Measurements from ENCODE around the gene KCNE4. TPM values are rescaled to one million over a fixed set of nuclear protein-coding genes. Genes with fewer than 3 reads are reported as not detected.

The KCNE4 gene
- polyA plus RNA-seq, 10 donors: 3.2 to 7.1 (median 5.2) TPM

DNA sequence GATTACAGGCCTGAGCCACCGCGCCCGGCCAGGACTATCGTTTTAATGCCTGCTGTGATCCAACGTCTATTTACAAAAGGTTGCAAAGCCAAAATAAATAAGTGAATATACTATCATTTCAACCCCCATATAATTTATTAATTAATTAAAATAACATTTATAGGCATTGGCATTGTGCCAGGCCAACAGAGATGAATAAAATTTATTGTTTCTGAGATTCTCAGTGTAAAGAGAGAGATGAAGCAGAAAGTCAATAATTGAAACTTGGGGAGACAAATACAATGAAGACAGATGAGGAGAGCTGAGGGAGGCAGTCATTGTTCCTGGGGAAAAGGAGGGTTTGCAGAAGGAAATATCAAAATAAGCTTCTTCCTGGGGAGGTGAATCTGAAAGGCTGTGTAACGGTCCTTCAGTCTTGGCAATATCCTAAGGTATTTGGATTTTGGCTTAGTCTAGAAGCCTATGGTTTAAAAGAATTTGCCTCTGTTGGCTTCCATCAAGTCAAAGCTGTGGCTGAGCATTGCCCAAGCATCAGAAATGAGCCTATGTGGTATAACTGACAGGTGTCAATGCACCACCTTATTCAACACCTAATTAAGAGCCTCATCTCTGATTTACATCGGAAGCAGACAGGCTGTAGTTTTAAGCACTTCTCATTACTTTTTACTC is 31.5 kb downstream of the KCNE4 start:
- DNase-seq: no peak

DNA sequence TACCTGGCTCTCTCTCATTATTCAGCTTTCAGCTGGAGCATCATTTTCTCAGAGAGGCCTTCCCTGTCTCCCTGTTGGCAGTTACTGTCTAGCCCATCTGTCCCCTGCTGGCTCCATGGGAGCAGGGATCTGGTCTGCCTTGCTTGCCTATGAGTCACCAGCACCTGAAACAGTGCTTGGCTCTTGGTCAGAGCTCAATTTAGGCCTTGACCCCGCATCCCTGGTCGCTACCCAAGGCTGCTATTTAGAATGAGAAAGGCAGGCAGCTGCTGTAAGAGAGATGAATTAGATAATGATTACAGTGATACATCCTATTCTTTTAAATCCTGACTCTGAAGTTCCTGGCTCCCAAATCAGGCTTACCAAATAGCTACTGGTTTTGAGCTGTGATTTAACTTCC is 32.9 kb downstream of the KCNE4 start:
- DNase-seq: no peak

DNA sequence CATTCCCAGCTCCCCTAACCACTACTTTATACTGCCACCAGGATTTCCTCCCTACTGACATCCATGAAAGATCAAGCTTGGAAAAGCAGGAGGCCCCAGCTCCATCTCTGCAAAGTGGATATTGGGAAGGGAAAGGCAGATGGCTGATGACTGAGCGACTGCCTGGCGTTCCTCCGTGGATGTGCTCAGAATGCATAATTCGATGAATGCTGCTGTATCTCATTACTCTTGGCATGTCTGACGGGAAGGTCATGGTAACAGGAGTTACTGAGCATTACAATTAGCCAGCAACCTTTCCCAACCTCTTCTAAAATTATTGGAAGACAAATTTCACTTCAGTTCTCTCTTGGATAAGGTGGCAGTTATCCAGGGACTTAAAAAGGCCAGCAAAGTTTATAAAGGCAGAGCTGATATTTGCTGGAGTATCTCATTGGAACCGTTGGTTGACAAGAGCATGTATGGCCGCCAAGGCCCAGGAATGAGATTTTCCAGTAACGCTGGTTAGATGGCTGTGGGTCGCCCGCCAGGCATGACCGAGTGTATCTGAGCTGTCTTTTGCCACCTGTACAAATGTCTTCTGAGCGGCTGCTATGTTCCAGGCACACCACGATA is 34.5 kb downstream of the KCNE4 start:
- DNase-seq: peak in 1 of 3 donors; percentile 45

DNA sequence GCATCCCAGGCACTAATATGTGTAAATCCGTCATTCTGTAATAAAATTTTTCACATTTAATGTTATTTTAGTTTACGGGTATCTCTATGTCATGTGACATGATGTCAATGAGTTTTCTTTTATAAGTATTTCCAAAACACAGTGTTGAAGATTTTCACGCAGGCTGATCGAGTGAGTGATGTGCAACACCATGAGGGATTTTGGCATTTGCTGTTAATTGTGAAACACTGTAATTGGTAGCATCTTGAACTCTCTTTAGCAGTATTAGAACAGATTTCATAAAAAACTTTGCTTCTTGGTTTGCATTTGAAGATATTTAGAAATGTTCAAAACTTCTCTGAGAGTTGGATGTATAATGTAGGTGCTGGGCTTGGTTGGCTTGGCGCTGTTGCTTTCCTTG is 35.5 kb downstream of the KCNE4 start:
- no peak for DNase-seq

DNA sequence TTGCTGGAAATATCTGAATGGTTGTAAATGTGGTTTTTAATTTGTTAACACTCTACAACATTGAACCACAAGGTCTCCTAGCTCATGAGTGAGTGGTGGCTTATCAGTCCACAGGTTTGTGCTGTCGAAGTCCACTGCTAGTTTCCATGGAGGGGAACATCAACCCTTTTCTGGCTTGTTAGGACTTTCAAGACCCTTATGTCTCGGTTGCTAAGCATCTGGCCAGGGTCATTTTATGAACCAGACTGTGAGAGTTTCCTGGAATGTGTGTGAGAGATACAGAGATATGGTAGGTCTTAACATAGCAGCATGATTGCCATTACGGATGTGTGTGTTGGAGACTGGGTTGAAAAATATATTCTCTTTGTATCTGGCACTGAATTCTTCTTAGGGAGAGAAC is 36.9 kb downstream of the KCNE4 start:
- no peak for DNase-seq

DNA sequence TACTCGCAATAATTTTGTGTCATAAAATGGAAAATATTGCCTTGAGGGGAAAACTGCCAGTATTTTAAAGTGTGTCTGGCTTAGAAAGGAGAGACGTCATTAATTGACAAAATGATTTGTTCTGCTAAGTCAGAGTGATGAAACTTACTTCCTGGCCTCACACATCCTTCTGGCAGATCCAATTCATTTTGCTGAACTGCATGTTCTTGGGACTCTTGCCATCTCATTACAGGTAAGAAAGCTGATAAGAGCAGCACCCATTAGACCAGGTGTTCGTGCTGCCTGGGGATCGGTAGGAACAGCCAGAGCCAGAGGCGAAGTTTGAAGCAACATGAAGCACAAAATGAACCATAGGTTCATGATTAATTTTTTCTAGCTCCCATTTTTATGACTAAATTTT is 38.0 kb downstream of the KCNE4 start:
- peak in 1 of 3 donors; percentile 71 for DNase-seq

DNA sequence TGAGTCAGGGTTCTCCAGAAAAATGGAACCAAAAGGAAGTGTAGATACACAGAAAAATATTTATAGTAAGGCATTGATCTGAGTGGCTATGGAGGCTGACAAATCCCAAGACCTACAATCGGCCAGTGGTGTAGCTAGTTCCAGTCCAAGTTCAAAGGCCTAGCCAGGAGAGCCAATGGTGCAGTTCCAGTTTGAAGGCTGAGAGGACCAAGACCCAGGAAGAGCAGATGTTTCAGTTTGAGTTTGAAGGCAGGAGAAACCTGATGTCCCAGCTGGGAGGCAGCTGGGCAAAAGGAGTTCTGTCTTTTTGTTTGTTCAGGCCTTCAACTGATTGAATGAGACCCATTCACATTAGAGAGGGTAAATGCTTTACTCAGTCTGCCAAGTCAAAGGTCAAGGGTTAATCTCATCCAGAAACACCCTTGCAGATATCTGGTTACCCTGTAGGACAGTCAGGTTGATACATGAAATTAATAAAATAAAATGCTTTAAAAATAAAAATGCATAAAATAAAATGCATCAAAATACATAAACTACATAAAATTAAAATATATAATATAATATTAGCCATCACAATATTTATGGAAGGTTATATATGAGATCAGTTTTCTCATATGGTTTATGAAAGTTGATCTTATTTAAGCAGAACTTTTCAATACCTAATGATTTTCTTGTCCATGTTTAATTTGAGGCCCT is 38.7 kb downstream of the KCNE4 start:
- DNase-seq: no peak

DNA sequence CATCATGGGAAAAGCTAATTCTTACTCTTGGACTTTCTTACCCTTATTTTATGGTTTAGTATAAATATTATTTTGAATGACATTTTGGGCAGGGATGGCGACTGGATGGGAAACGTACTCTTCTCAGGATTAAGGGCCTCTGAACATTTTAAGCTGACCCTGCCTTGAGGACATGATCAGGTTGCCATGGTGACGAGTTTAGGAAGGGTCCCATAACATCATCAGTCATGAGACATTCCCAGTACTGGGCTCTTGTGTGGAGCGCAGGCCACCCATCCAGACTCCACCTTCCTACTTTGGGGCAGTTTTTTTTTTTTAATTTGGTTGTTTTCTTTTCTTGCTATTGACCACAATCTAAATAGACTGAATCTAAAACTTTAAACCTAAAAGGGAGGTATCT is 40.7 kb downstream of the KCNE4 start:
- DNase-seq: no peak

DNA sequence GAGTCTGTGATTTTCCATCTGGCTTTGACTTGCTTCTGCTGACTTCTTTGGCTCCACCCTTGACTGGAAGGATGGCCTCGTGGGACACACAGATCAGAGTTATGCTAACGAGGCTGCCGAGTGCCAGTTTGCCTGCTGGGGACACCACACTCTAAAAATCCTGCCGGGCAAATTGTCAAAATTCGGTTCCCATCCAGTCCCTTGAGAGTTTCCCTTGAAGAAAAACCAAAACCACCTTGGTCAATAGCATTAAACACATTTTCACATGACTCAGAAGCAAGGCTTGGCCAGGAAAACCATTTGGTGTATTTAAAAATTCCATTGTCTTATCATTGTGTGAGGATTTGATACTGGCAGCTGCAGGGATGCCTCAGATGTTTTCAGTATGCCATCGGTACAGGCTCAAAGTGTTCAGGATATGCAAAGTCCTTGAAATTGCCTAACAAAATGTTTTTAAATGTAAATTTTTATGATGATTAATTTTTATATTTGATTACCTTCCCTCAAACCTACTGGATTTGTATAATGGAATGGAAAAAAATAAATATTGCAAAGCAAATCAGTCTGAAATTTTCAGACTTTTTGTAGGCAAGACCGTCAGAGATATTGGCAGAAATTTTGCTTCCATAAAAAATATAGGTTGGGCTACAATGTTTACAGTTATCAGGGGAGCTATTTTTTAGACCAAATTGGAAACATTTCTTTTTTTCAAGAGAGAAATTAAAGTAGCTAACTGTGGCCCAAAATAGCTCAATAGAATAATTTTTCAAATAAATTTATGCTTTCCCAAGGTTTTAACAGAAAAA is 41.6 kb downstream of the KCNE4 start:
- DNase-seq: peak in 2 of 3 donors; percentile 73 to 85

DNA sequence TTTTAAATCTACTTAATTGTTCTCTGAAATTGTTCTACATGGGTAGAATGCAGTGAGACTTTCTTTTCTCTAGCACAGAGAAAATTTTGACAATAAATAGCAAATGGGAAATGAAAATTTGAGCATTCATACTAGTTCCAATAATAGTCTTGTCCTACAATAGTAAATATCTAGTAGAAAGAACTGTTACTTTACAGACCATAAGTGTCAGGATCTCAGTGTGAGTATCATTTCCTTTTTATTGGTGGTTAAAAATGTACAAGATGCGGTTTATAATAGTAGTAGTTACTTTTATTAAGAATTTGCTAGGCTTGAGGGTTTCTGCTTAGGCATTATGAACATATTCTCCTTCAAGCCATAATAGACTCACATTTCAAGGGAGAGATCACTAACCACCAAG is 43.2 kb downstream of the KCNE4 start:
- no peak for DNase-seq

DNA sequence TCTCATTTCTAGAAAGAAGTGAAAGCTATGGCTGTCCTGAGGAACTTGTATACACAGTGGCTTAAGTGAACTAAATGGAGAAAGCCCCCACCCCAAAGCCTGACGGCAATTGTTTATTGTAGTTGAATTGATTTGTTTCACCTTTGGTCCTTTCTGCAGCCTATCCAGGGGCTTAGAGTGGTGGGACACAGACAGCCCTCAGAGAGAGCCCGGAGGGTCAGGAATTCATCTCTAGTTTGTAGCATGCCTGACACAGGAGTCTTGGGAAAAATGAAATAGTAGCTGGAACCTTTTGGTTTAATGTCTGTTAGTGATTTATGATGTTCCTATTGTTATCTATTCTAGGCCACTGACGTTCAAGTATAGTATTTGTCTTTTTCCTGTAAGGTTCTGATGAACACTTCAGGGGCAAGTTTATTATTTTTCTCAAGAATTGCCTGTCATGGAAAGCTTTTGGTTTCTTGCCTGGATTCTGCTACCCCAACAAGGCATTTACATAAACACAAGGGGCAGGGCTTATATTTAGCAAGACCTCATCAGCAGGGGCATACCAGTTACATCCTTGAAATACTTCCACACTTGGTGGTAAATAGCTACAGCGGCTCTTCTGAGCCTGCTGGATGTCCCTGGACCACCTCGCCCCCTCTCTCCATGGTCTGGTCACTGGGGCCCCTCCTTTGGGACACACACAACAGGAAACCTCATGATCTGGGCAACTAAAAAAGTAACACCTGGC is 44.4 kb downstream of the KCNE4 start:
- DNase-seq: no peak

DNA sequence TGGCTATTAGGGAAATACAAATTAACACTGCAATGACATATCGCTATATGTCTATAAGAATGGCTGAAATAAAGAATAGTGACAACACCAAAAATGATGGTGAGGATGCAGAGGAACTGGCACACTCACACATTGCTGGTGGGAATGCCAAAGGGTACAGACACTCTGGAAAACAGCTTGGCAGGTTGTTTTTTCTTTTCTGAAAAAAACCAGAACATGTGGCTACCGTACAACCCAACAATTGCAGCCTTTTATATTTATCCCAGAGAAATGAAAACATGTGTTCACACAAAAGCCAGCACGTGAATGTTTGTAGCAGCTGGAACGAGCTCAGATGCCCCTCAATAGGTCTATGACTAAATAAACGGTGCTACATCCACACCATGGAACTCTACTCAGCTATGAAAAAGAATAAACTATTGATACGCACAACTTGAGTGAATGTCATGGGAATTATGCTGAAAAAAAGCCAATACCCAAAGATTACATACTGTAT is 45.9 kb downstream of the KCNE4 start:
- no peak for DNase-seq

DNA sequence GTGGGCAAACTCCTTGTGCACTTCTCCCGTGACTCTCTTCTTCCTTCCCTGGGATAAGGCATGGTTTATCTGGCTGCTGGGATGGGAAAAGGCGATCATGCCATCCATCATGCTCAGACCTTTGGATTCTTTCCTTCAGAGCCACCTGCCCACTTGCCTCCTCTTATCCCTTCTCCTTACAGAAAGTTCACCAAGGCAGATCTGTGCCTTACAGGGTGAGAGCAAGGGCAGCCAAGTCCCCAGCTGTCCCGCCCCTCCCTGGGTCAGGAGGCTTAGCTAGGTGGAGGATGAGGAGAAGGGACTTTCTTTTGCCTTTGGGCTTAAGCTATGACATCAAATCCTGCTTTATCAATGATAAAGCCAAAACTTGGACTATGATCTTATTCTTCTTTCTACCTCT is 47.6 kb downstream of the KCNE4 start:
- no peak for DNase-seq

DNA sequence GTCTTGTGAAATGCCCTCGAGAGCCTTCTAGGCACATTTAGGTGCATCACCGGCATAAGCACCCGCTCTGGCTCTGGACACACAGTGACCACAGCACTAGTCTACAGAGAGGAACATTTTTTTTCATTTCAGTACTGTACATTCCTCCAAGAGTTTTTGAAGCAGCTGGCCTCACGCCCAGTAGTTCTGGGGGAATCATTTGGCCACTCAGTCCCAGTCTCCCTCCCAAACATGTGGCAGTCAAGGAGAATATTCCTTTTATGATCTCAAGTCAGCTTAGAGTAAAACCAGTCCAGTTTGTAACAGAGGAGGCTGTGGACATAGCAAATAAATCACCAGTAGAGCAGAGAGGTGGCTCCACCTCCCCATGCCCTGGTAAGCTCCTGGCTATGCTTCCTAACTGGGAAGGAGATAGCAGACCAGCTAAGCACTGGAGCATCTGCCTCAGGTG is 48.1 kb downstream of the KCNE4 start:
- DNase-seq: peak; percentile 77 to 94 (median 89)

DNA sequence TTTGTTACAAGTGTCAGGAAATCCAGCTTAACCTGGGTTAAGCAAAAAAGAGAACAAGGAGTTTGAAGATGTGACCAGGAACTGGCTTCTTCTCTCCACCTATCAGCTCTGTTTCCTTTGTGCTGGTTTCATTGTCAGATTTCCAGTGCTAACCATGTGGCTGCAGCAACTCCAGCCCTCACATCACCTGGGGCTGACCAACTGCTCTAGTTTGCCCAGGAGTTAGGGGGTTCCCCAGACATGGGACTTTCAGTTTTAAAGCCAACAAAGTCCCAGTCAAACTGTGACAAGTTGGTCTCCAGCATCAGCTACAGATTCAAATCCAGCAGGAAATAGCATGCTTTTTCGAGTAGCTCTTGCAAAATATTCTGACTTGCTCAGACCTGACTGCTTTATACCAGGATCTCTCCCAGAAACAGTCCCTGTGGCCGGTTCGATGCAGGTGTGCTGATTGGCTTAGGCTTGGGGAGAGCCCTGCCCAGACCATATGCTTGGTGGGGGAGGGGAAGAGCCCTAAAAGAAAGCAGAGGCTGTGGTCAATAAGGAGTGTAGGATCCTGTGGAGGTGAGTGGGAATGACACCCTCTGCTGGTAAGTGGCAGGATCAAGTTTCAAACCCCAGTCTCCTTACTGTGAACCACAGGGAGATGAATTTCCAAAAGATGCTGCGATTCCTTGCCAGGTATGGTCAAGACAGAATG is 49.5 kb downstream of the KCNE4 start:
- DNase-seq: peak in 1 of 3 donors; percentile 33

DNA sequence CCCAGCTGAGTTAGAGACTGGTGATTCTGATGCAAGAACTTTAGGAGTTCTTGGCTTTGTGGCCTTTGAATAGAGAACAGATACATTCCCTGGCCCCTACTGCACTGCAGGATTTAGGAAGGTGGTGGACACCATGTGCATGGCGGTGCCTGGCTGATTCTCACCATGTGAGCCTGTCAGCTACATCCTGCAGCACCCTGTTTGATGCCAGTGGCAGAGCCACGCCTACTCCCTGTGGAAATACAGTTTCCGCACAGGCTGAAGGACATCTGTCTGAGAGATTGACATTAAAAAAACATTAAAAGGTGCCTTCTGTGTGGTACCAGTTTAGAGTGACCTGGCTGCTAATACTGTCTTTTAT is 50.0 kb downstream of the KCNE4 start:
- DNase-seq: no peak

DNA sequence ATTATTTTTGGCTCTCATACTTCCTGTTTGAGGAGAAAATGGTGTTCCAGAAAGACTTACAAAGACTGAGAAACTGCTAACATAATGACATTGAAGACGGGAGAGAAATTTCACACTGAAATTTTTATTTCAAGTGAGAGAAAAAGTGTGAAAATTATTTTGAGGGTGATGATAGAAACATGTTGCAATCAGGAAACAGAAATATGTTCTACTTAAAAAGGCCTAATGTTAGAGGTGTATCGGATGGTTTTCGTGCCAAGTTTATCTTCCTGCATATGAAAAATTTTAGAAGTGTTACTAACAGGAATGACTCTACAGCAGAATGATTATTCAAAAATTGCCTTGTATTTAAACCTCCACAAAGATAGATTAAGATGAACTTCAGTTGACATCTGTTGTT is 50.5 kb downstream of the KCNE4 start:
- DNase-seq: no peak

DNA sequence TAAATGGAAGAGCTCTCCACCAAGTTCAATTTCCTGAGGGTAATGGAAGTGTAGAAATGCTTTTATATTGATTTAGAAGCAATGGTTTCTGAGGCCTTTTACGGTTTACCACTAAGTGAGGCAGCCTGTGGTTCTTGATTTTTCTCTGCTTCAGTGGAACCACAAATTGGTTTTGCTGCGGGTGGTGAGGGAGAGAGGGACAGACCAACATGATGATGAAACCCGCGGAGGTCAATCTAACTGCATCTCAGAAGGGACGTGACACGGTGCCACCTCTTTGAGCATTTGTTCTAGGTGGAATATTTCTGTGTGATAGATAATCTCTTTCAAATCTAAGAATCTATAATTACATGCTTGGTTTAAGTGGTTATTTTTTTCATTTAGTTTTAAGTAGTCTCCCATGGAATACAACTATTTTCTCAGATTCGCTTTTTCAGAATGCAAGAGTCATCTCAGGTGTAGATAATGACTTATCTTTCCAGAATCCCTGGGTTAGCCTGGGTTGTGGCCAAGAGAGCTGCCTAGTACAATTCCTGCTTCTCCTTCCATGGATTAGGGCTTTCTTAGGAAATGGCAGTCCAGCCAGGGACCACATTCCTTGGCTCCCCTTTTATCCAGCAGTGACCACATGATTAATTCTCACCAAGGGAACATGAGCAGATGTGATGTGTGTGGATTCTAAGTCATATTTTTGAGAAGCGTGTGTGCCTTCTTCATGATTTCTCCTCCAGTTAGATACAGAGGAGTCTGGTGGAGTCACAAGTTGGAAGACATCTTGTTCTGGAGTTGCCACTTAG is 52.5 kb downstream of the KCNE4 start:
- DNase-seq: no peak
